ENCODE measurements around the gene CFAP251. TPM values are rescaled to one million over a fixed set of nuclear protein-coding genes. Genes with fewer than 3 reads are reported as not detected.

The CFAP251 gene
- total RNA-seq, 4 donors from 2014 or later = 0.67 to 1.1 (median 0.95) TPM; not detected in 1

GRCh38 chr12:122030424-122031035, 112.1 kb downstream of the CFAP251 start:
- peaks cover 0 to 3% (median 0%) of the 10 kb centered on the region in 3 donors for H3K36me3 ChIP-seq
- TF ChIP-seq CTCF (IDR thresholded peaks at IDR 0.05) (no peak), POLR2A (IDR thresholded peaks at IDR 0.05) (no peak)
- DNase-seq = no peak
- H3K9me3 ChIP-seq = no peaks in the 10 kb centered on the region
- H3K27me3 ChIP-seq = no peaks in the 10 kb centered on the region
- no peaks in the 10 kb centered on the region for H3K4me1 ChIP-seq
- H3K27ac ChIP-seq = no peak overlapping the region
- no peak overlapping the region for H3K4me3 ChIP-seq

GRCh38 chr12:122031342-122032216, 113.2 kb downstream of the CFAP251 start:
- TF ChIP-seq CTCF (IDR thresholded peaks at IDR 0.05) (peak; percentile 44 to 70 (median 62)), POLR2A (IDR thresholded peaks at IDR 0.05) (no peak)
- H3K27me3 ChIP-seq = no peaks in the 10 kb centered on the region
- H3K4me1 ChIP-seq = no peaks in the 10 kb centered on the region
- no peaks in the 10 kb centered on the region for H3K9me3 ChIP-seq
- no peak overlapping the region for H3K27ac ChIP-seq
- H3K4me3 ChIP-seq = no peak overlapping the region
- peaks cover 0 to 12% (median 0%) of the 10 kb centered on the region in 3 donors for H3K36me3 ChIP-seq
- DNase-seq = peak; percentile 51 to 73 (median 69)

GRCh38 chr12:122032580-122032979, 114.2 kb downstream of the CFAP251 start:
- Histone ChIP-seq H3K9me3 (no peaks in the 10 kb centered on the region), H3K4me3 (no peak overlapping the region), H3K36me3 (peaks cover 0 to 17% (median 0%) of the 10 kb centered on the region in 3 donors), H3K27ac (no peak overlapping the region), H3K4me1 (no peaks in the 10 kb centered on the region), H3K27me3 (no peaks in the 10 kb centered on the region)
- DNase-seq = peak in 1 of 3 donors; percentile 36
- TF ChIP-seq CTCF (IDR thresholded peaks at IDR 0.05) (no peak), POLR2A (IDR thresholded peaks at IDR 0.05) (no peak)

- no peak overlapping the region for H3K4me3 ChIP-seq
Measured at GRCh38 chr12:122035292-122035691, 116.9 kb downstream of the CFAP251 start.

GRCh38 chr12:122036153-122036552, 117.8 kb downstream of the CFAP251 start:
- TF ChIP-seq POLR2A (IDR thresholded peaks at IDR 0.05) (no peak), CTCF (IDR thresholded peaks at IDR 0.05) (no peak)
- H3K4me3 ChIP-seq = no peak overlapping the region
- no peak for DNase-seq
- H3K36me3 ChIP-seq = peaks cover 0 to 17% (median 0%) of the 10 kb centered on the region in 3 donors
- H3K27me3 ChIP-seq = no peaks in the 10 kb centered on the region
- H3K27ac ChIP-seq = no peak overlapping the region
- peaks cover 0 to 11% (median 0%) of the 10 kb centered on the region in 4 donors for H3K4me1 ChIP-seq
- no peaks in the 10 kb centered on the region for H3K9me3 ChIP-seq

More at GRCh38 chr12:122035292-122035691, 116.9 kb downstream of the CFAP251 start:
- Histone ChIP-seq H3K4me1 (peaks cover 0 to 3% (median 0%) of the 10 kb centered on the region in 4 donors), H3K27me3 (no peaks in the 10 kb centered on the region), H3K36me3 (peaks cover 0 to 17% (median 0%) of the 10 kb centered on the region in 3 donors), H3K27ac (no peak overlapping the region), H3K9me3 (no peaks in the 10 kb centered on the region)
- TF ChIP-seq POLR2A (IDR thresholded peaks at IDR 0.05) = no peak
- no peak for TF ChIP-seq CTCF (IDR thresholded peaks at IDR 0.05)
- no peak for DNase-seq
